ENCODE data around the gene CALHM1.

The CALHM1 gene

GRCh38 chr10:103473261-103473671 lies 14.6 kb upstream of the CALHM1 start:
- no peak overlapping the region for H2BK15ac ChIP-seq (ENCODE audit: low read depth, poor library complexity, severe bottlenecking)
- no peak overlapping the region for H2BK5ac ChIP-seq (ENCODE audit: low read depth, low read length, poor library complexity, severe bottlenecking)
- H4K91ac ChIP-seq (ENCODE audit: low read length): no peak overlapping the region
- no peak overlapping the region for H3K27ac ChIP-seq (ENCODE audit: low read length, poor library complexity, severe bottlenecking)
- no peak overlapping the region for H2AK5ac ChIP-seq (ENCODE audit: low read length, severe bottlenecking)
- no peak overlapping the region for H2BK120ac ChIP-seq (ENCODE audit: low read depth, low read length)
- peaks cover 4% of the 10 kb centered on the region for H3K4me1 ChIP-seq (ENCODE audit: control insufficient read depth, insufficient read depth, low read depth, low read length)
- H3K4me3 ChIP-seq (ENCODE audit: insufficient read depth in 1 of 2, low read depth in 1 of 2, low read length in 2 of 2): peak overlapping the region in 1 of 2 experiments; percentile 7
- no peaks in the 10 kb centered on the region for H3K9me3 ChIP-seq (ENCODE audit: control insufficient read depth, low read length)
- no peak overlapping the region for H3K23ac ChIP-seq (ENCODE audit: low read length in 2 of 2)
- no peak overlapping the region for H4K8ac ChIP-seq (ENCODE audit: low read length)
- no peak overlapping the region for H3K4ac ChIP-seq (ENCODE audit: low read depth in 1 of 2, low read length in 2 of 2)
- H2BK12ac ChIP-seq (ENCODE audit: low read length in 2 of 2): peak overlapping the region in 1 of 2 experiments; percentile 22
- no peak overlapping the region for H3K9ac ChIP-seq (ENCODE audit: low read length)
- H3K27me3 ChIP-seq (ENCODE audit: control insufficient read depth in 1 of 2, insufficient read depth in 1 of 2, low read length in 2 of 2): peaks cover 0 to 19% of the 10 kb centered on the region in 2 experiments
- 93% methylated on average over 32 of the region's 32 CpGs for WGBS
- H3K18ac ChIP-seq (ENCODE audit: low read depth in 1 of 2, low read length in 2 of 2): no peak overlapping the region
- DNase-seq: no peak
- H3K14ac ChIP-seq (ENCODE audit: low read length in 2 of 2): peak overlapping the region in 1 of 2 experiments; percentile 68
- no peak overlapping the region for H2AFZ ChIP-seq (ENCODE audit: low read depth, low read length)
- no peak overlapping the region for H3K4me2 ChIP-seq (ENCODE audit: low read length, poor library complexity, severe bottlenecking)
- no peaks in the 10 kb centered on the region for H3K79me1 ChIP-seq (replicated peaks; ENCODE audit: low read length, poor library complexity, severe bottlenecking)
- no peaks in the 10 kb centered on the region for H3K36me3 ChIP-seq (ENCODE audit: control insufficient read depth in 1 of 2, insufficient read depth in 2 of 2, low read depth in 1 of 2, low read length in 2 of 2)

GRCh38 chr10:103472005-103472404 lies 13.3 kb upstream of the CALHM1 start:
- Histone ChIP-seq H2BK120ac (ENCODE audit: low read depth, low read length) (no peak overlapping the region), H2AFZ (ENCODE audit: low read depth, low read length) (no peak overlapping the region)
- WGBS: 100% methylated on average over 1 of the region's 2 CpGs

GRCh38 chr10:103470761-103471653 lies 12.3 kb upstream of the CALHM1 start:
- Histone ChIP-seq H2BK12ac (ENCODE audit: low read length in 2 of 2) (peak overlapping the region in 1 of 2 experiments; percentile 49), H3K4ac (ENCODE audit: low read depth in 1 of 2, low read length in 2 of 2) (peak overlapping the region in 1 of 2 experiments; percentile 0), H4K91ac (ENCODE audit: low read length) (no peak overlapping the region), H3K4me1 (ENCODE audit: control insufficient read depth, insufficient read depth, low read depth, low read length) (peaks cover 6% of the 10 kb centered on the region), H3K23ac (ENCODE audit: low read length in 2 of 2) (no peak overlapping the region), H3K4me2 (ENCODE audit: low read length, poor library complexity, severe bottlenecking) (no peak overlapping the region), H3K18ac (ENCODE audit: low read depth in 1 of 2, low read length in 2 of 2) (no peak overlapping the region), H3K36me3 (ENCODE audit: control insufficient read depth in 1 of 2, insufficient read depth in 2 of 2, low read depth in 1 of 2, low read length in 2 of 2) (no peaks in the 10 kb centered on the region), H3K9ac (ENCODE audit: low read length) (peak overlapping the region; percentile 61), H2BK15ac (ENCODE audit: low read depth, poor library complexity, severe bottlenecking) (no peak overlapping the region), H2BK5ac (ENCODE audit: low read depth, low read length, poor library complexity, severe bottlenecking) (no peak overlapping the region), H2BK120ac (ENCODE audit: low read depth, low read length) (no peak overlapping the region), H4K8ac (ENCODE audit: low read length) (peak overlapping the region; percentile 61), H2AK5ac (ENCODE audit: low read length, severe bottlenecking) (no peak overlapping the region), H3K14ac (ENCODE audit: low read length in 2 of 2) (peak overlapping the region; percentile 27 to 51), H3K4me3 (ENCODE audit: insufficient read depth in 1 of 2, low read depth in 1 of 2, low read length in 2 of 2) (peak overlapping the region in 1 of 2 experiments; percentile 23), H3K9me3 (ENCODE audit: control insufficient read depth, low read length) (no peaks in the 10 kb centered on the region), H2AFZ (ENCODE audit: low read depth, low read length) (peak overlapping the region; percentile 15), H3K27me3 (ENCODE audit: control insufficient read depth in 1 of 2, insufficient read depth in 1 of 2, low read length in 2 of 2) (peaks cover 0 to 13% of the 10 kb centered on the region in 2 experiments), H3K27ac (ENCODE audit: low read length, poor library complexity, severe bottlenecking) (no peak overlapping the region), H3K79me1 (replicated peaks; ENCODE audit: low read length, poor library complexity, severe bottlenecking) (no peaks in the 10 kb centered on the region)
- DNase-seq: no peak
- WGBS: 60% methylated on average over 14 of the region's 14 CpGs

More at GRCh38 chr10:103472005-103472404, 13.3 kb upstream of the CALHM1 start:
- Histone ChIP-seq H3K9ac (ENCODE audit: low read length) (peak overlapping the region; percentile 61), H2BK5ac (ENCODE audit: low read depth, low read length, poor library complexity, severe bottlenecking) (no peak overlapping the region), H4K91ac (ENCODE audit: low read length) (peak overlapping the region; percentile 66), H2BK15ac (ENCODE audit: low read depth, poor library complexity, severe bottlenecking) (no peak overlapping the region), H3K36me3 (ENCODE audit: control insufficient read depth in 1 of 2, insufficient read depth in 2 of 2, low read depth in 1 of 2, low read length in 2 of 2) (no peaks in the 10 kb centered on the region), H3K23ac (ENCODE audit: low read length in 2 of 2) (no peak overlapping the region), H3K79me1 (replicated peaks; ENCODE audit: low read length, poor library complexity, severe bottlenecking) (no peaks in the 10 kb centered on the region), H4K8ac (ENCODE audit: low read length) (peak overlapping the region; percentile 17), H3K4me3 (ENCODE audit: insufficient read depth in 1 of 2, low read depth in 1 of 2, low read length in 2 of 2) (no peak overlapping the region), H3K4ac (ENCODE audit: low read depth in 1 of 2, low read length in 2 of 2) (no peak overlapping the region), H3K27ac (ENCODE audit: low read length, poor library complexity, severe bottlenecking) (no peak overlapping the region), H2BK12ac (ENCODE audit: low read length in 2 of 2) (no peak overlapping the region), H2AK5ac (ENCODE audit: low read length, severe bottlenecking) (no peak overlapping the region), H3K4me1 (ENCODE audit: control insufficient read depth, insufficient read depth, low read depth, low read length) (peaks cover 5% of the 10 kb centered on the region), H3K18ac (ENCODE audit: low read depth in 1 of 2, low read length in 2 of 2) (no peak overlapping the region), H3K14ac (ENCODE audit: low read length in 2 of 2) (no peak overlapping the region), H3K9me3 (ENCODE audit: control insufficient read depth, low read length) (no peaks in the 10 kb centered on the region), H3K27me3 (ENCODE audit: control insufficient read depth in 1 of 2, insufficient read depth in 1 of 2, low read length in 2 of 2) (peaks cover 0 to 19% of the 10 kb centered on the region in 2 experiments), H3K4me2 (ENCODE audit: low read length, poor library complexity, severe bottlenecking) (no peak overlapping the region)
- no peak for DNase-seq

- 89% methylated on average over 5 of the region's 5 CpGs for WGBS
- no peak for DNase-seq
- H3K18ac ChIP-seq (ENCODE audit: low read depth in 1 of 2, low read length in 2 of 2): no peak overlapping the region
These were observed 10.5 kb upstream of the CALHM1 start for GRCh38 chr10:103469201-103469600.

More at GRCh38 chr10:103469201-103469600, 10.5 kb upstream of the CALHM1 start:
- Histone ChIP-seq H3K36me3 (ENCODE audit: control insufficient read depth in 1 of 2, insufficient read depth in 2 of 2, low read depth in 1 of 2, low read length in 2 of 2) (no peaks in the 10 kb centered on the region), H3K27ac (ENCODE audit: low read length, poor library complexity, severe bottlenecking) (no peak overlapping the region), H4K8ac (ENCODE audit: low read length) (no peak overlapping the region), H3K79me1 (replicated peaks; ENCODE audit: low read length, poor library complexity, severe bottlenecking) (no peaks in the 10 kb centered on the region), H3K4me3 (ENCODE audit: insufficient read depth in 1 of 2, low read depth in 1 of 2, low read length in 2 of 2) (no peak overlapping the region), H3K9me3 (ENCODE audit: control insufficient read depth, low read length) (no peaks in the 10 kb centered on the region), H3K27me3 (ENCODE audit: control insufficient read depth in 1 of 2, insufficient read depth in 1 of 2, low read length in 2 of 2) (peaks cover 0 to 13% of the 10 kb centered on the region in 2 experiments), H3K9ac (ENCODE audit: low read length) (no peak overlapping the region), H2AK5ac (ENCODE audit: low read length, severe bottlenecking) (no peak overlapping the region), H3K14ac (ENCODE audit: low read length in 2 of 2) (no peak overlapping the region), H3K4ac (ENCODE audit: low read depth in 1 of 2, low read length in 2 of 2) (no peak overlapping the region), H4K91ac (ENCODE audit: low read length) (no peak overlapping the region), H2BK12ac (ENCODE audit: low read length in 2 of 2) (peak overlapping the region in 1 of 2 experiments; percentile 1), H2BK120ac (ENCODE audit: low read depth, low read length) (no peak overlapping the region), H3K4me2 (ENCODE audit: low read length, poor library complexity, severe bottlenecking) (no peak overlapping the region), H2BK5ac (ENCODE audit: low read depth, low read length, poor library complexity, severe bottlenecking) (no peak overlapping the region), H3K23ac (ENCODE audit: low read length in 2 of 2) (no peak overlapping the region), H3K4me1 (ENCODE audit: control insufficient read depth, insufficient read depth, low read depth, low read length) (peaks cover 8% of the 10 kb centered on the region), H2AFZ (ENCODE audit: low read depth, low read length) (no peak overlapping the region), H2BK15ac (ENCODE audit: low read depth, poor library complexity, severe bottlenecking) (no peak overlapping the region)
